Activated naive CD4-positive, alpha-beta T cell treated with anti-CD3 and anti-CD28 coated beads, Interleukin-2, amount 50 U/mL, for 24 hours (primary cell): Measurements from ENCODE around the gene OR2T6.

ENCODE experiments used
- H3K27ac Mint-ChIP-seq: one replicate; pipeline ENCODE4 v1.8.0; 2021; ENCODE audit warnings: mild to moderate bottlenecking, mixed read lengths
- H3K27me3 Mint-ChIP-seq: one replicate; pipeline ENCODE4 v1.8.0; 2021; ENCODE audit warnings: mixed read lengths
- H3K36me3 Mint-ChIP-seq: one replicate; pipeline ENCODE4 v1.8.0; 2021; ENCODE audit warnings: mixed read lengths
- H3K4me1 Mint-ChIP-seq: one replicate; pipeline ENCODE4 v1.8.0; 2021; ENCODE audit warnings: mixed read lengths
- H3K4me3 Mint-ChIP-seq: one replicate; pipeline ENCODE4 v1.8.0; 2021; ENCODE audit warnings: mild to moderate bottlenecking, mixed read lengths
- H3K9me3 Mint-ChIP-seq: one replicate; pipeline ENCODE4 v1.8.0; 2021; ENCODE audit warnings: mixed read lengths

OR2T6 gene

GRCh38 chr1:248375446-248375845 is at the start of gene OR2T6:
OR2T6 (plus strand) TSS chr1:248375746; CDS start chr1:248387609, 11,863 bp downstream.
- Mint-ChIP-seq H3K9me3 (no peaks in the 10 kb centered on the region), H3K27ac (no peak within 1 kb of the TSS), H3K27me3 (no peaks in the 10 kb centered on the region), H3K36me3 (no peaks in the 10 kb centered on the region), H3K4me3 (no peak within 1 kb of the TSS), H3K4me1 (peaks cover 24% of the 10 kb centered on the region)

- Mint-ChIP-seq H3K27me3 (peaks cover 3% of the 10 kb centered on the region), H3K27ac (no peak overlapping the region), H3K9me3 (no peaks in the 10 kb centered on the region), H3K4me3 (no peak overlapping the region), H3K36me3 (no peaks in the 10 kb centered on the region), H3K4me1 (no peaks in the 10 kb centered on the region)
These were observed 32.1 kb upstream of the OR2T6 start for GRCh38 chr1:248343451-248343850.

- no peak within 1 kb of the TSS for H3K27ac Mint-ChIP-seq
- H3K27me3 Mint-ChIP-seq, result peaks cover 6% of the 10 kb centered on the region
- no peaks in the 10 kb centered on the region for H3K36me3 Mint-ChIP-seq
- H3K4me1 Mint-ChIP-seq, result no peaks in the 10 kb centered on the region
- no peaks in the 10 kb centered on the region for H3K9me3 Mint-ChIP-seq
- no peak within 1 kb of the TSS for H3K4me3 Mint-ChIP-seq
These were observed 27.1 kb upstream of the OR2T6 start, which contains the start of gene OR14C36 for GRCh38 chr1:248348475-248348874. OR14C36 (plus strand) TSS chr1:248348775; CDS start chr1:248348775, 0 bp downstream.

- Mint-ChIP-seq H3K4me3 (no peak overlapping the region), H3K27ac (no peak overlapping the region), H3K27me3 (peaks cover 2% of the 10 kb centered on the region), H3K9me3 (peaks cover 2% of the 10 kb centered on the region), H3K4me1 (no peaks in the 10 kb centered on the region), H3K36me3 (no peaks in the 10 kb centered on the region)
These were observed 16.1 kb upstream of the OR2T6 start for GRCh38 chr1:248359415-248359814.

- no peaks in the 10 kb centered on the region for H3K4me1 Mint-ChIP-seq
- H3K27me3 Mint-ChIP-seq, result peaks cover 6% of the 10 kb centered on the region
- H3K27ac Mint-ChIP-seq, result no peak within 1 kb of the TSS
- H3K9me3 Mint-ChIP-seq, result peaks cover 7% of the 10 kb centered on the region
- no peaks in the 10 kb centered on the region for H3K36me3 Mint-ChIP-seq
- H3K4me3 Mint-ChIP-seq, result no peak within 1 kb of the TSS
These were observed 14.3 kb upstream of the OR2T6 start, which contains the start of gene OR2T4 for GRCh38 chr1:248361121-248361715. OR2T4 (plus strand) TSS chr1:248361665; CDS start chr1:248361665, 0 bp downstream.

- peaks cover 2% of the 10 kb centered on the region for H3K4me1 Mint-ChIP-seq
- H3K27ac Mint-ChIP-seq, result no peak overlapping the region
- peaks cover 7% of the 10 kb centered on the region for H3K9me3 Mint-ChIP-seq
- no peak overlapping the region for H3K4me3 Mint-ChIP-seq
- H3K36me3 Mint-ChIP-seq, result no peaks in the 10 kb centered on the region
- peaks cover 6% of the 10 kb centered on the region for H3K27me3 Mint-ChIP-seq
These were observed 8.9 kb upstream of the OR2T6 start for GRCh38 chr1:248366609-248367008.

- no peak overlapping the region for H3K4me3 Mint-ChIP-seq
- no peaks in the 10 kb centered on the region for H3K36me3 Mint-ChIP-seq
- peaks cover 24% of the 10 kb centered on the region for H3K4me1 Mint-ChIP-seq
- H3K9me3 Mint-ChIP-seq, result no peaks in the 10 kb centered on the region
- peak overlapping the region; percentile 53 for H3K27ac Mint-ChIP-seq
- no peaks in the 10 kb centered on the region for H3K27me3 Mint-ChIP-seq
These were observed 3.2 kb upstream of the OR2T6 start for GRCh38 chr1:248372394-248372793.

- no peaks in the 10 kb centered on the region for H3K27me3 Mint-ChIP-seq
- H3K4me3 Mint-ChIP-seq, result no peak overlapping the region
- H3K9me3 Mint-ChIP-seq, result no peaks in the 10 kb centered on the region
- no peaks in the 10 kb centered on the region for H3K36me3 Mint-ChIP-seq
- no peak overlapping the region for H3K27ac Mint-ChIP-seq
- H3K4me1 Mint-ChIP-seq, result peaks cover 24% of the 10 kb centered on the region
These were observed 1.8 kb upstream of the OR2T6 start for GRCh38 chr1:248373761-248374160.

- Mint-ChIP-seq H3K27me3 (no peaks in the 10 kb centered on the region), H3K4me3 (no peak overlapping the region), H3K27ac (no peak overlapping the region), H3K9me3 (no peaks in the 10 kb centered on the region), H3K36me3 (no peaks in the 10 kb centered on the region), H3K4me1 (peaks cover 19% of the 10 kb centered on the region)
These were observed 1.4 kb downstream of the OR2T6 start for GRCh38 chr1:248376916-248377315.

GRCh38 chr1:248380854-248381253 is 5.3 kb downstream of the OR2T6 start:
- H3K4me1 Mint-ChIP-seq, result no peaks in the 10 kb centered on the region

GRCh38 chr1:248388426-248388825 is 12.9 kb downstream of the OR2T6 start:
- Mint-ChIP-seq H3K27ac (no peak overlapping the region), H3K4me3 (no peak overlapping the region), H3K36me3 (no peaks in the 10 kb centered on the region), H3K4me1 (no peaks in the 10 kb centered on the region), H3K27me3 (peaks cover 9% of the 10 kb centered on the region), H3K9me3 (no peaks in the 10 kb centered on the region)

More at GRCh38 chr1:248380854-248381253, 5.3 kb downstream of the OR2T6 start:
- H3K36me3 Mint-ChIP-seq, result no peaks in the 10 kb centered on the region
- H3K27me3 Mint-ChIP-seq, result peaks cover 2% of the 10 kb centered on the region
- H3K27ac Mint-ChIP-seq, result no peak overlapping the region
- H3K9me3 Mint-ChIP-seq, result no peaks in the 10 kb centered on the region
- H3K4me3 Mint-ChIP-seq, result no peak overlapping the region

- Mint-ChIP-seq H3K36me3 (no peaks in the 10 kb centered on the region), H3K9me3 (no peaks in the 10 kb centered on the region), H3K27me3 (peaks cover 9% of the 10 kb centered on the region), H3K4me3 (no peak overlapping the region), H3K27ac (no peak overlapping the region), H3K4me1 (no peaks in the 10 kb centered on the region)
These were observed 17.5 kb downstream of the OR2T6 start for GRCh38 chr1:248393050-248393449.

- H3K27me3 Mint-ChIP-seq, result no peaks in the 10 kb centered on the region
- H3K36me3 Mint-ChIP-seq, result no peaks in the 10 kb centered on the region
- no peaks in the 10 kb centered on the region for H3K9me3 Mint-ChIP-seq
- H3K27ac Mint-ChIP-seq, result no peak within 1 kb of the TSS
- no peak within 1 kb of the TSS for H3K4me3 Mint-ChIP-seq
- H3K4me1 Mint-ChIP-seq, result no peaks in the 10 kb centered on the region
These were observed 27.2 kb downstream of the OR2T6 start, which contains the start of gene OR2T1 for GRCh38 chr1:248402748-248403147. OR2T1 (plus strand) TSS chr1:248403048; CDS start chr1:248406148, 3,100 bp downstream.

GRCh38 chr1:248404024-248404423 is 28.5 kb downstream of the OR2T6 start:
- no peaks in the 10 kb centered on the region for H3K36me3 Mint-ChIP-seq
- H3K4me3 Mint-ChIP-seq, result no peak overlapping the region
- H3K4me1 Mint-ChIP-seq, result no peaks in the 10 kb centered on the region
- H3K9me3 Mint-ChIP-seq, result peaks cover under 1% of the 10 kb centered on the region
- peak overlapping the region; percentile 0 for H3K27ac Mint-ChIP-seq
- H3K27me3 Mint-ChIP-seq, result no peaks in the 10 kb centered on the region

GRCh38 chr1:248406721-248407692 is 31.5 kb downstream of the OR2T6 start:
- Mint-ChIP-seq H3K36me3 (peaks cover 3% of the 10 kb centered on the region), H3K27ac (no peak overlapping the region), H3K27me3 (no peaks in the 10 kb centered on the region), H3K4me3 (no peak overlapping the region), H3K9me3 (peaks cover 11% of the 10 kb centered on the region), H3K4me1 (no peaks in the 10 kb centered on the region)

GRCh38 chr1:248416226-248416625 is 40.7 kb downstream of the OR2T6 start:
- Mint-ChIP-seq H3K27ac (no peak overlapping the region), H3K4me3 (no peak overlapping the region), H3K27me3 (no peaks in the 10 kb centered on the region), H3K4me1 (peaks cover 41% of the 10 kb centered on the region), H3K9me3 (peaks cover under 1% of the 10 kb centered on the region), H3K36me3 (no peaks in the 10 kb centered on the region)
